Stimulated activated naive CD4-positive, alpha-beta T cell treated with Interleukin-2 at 50 U/mL for 16 hours (primary cell): ENCODE measurements around the gene ANO6.
"Not testable (repeated sequence)": the region's sequence is repeated elsewhere in the genome, so short reads cannot be mapped to it uniquely, and the experiment has no call there.

Source experiments
- DNase-seq: peaks from one replicate; lab custom pipeline; 2025; lab: John Stamatoyannopoulos, UW

The ANO6 gene

DNA sequence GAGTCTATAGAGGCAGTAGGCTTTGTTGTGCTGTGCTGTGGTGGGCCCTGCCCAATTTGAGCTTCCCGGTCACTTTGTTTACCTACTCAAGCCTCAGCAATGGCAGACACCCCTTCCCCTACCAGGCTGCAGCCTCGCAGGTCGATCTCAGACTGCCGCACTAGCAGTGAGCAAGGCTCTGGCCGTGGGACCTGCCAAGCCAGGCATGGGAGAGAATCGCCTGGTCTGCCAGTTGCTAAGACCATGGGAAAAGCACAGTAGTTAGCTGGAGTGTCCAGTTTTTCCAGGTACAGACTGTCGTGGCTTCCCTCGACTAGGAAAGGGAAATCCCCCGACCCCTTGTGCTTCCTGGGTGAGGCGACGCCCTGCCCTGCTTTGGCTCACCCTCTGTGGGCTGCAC, 26.3 kb downstream of the ANO6 start:
- no peak for DNase-seq

DNA sequence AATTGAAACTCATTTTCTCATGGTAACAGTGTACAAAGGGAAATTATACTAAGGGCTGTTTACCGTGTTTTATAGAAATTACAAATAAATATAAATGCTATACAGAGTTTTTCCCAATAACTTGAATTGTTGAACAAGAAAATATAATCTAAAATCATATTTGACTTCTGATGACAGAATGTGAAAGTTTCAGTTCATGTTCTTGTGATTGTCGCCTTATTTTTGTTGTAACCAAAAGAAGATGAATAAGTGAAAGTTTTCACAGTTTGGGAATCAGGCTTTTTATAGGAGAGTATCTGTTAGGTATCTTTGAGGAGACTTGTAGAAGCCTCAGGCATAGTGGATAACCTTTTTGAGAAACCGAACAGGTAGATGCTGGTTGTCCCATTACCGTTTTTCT, 28.1 kb downstream of the ANO6 start:
- DNase-seq: no peak

DNA sequence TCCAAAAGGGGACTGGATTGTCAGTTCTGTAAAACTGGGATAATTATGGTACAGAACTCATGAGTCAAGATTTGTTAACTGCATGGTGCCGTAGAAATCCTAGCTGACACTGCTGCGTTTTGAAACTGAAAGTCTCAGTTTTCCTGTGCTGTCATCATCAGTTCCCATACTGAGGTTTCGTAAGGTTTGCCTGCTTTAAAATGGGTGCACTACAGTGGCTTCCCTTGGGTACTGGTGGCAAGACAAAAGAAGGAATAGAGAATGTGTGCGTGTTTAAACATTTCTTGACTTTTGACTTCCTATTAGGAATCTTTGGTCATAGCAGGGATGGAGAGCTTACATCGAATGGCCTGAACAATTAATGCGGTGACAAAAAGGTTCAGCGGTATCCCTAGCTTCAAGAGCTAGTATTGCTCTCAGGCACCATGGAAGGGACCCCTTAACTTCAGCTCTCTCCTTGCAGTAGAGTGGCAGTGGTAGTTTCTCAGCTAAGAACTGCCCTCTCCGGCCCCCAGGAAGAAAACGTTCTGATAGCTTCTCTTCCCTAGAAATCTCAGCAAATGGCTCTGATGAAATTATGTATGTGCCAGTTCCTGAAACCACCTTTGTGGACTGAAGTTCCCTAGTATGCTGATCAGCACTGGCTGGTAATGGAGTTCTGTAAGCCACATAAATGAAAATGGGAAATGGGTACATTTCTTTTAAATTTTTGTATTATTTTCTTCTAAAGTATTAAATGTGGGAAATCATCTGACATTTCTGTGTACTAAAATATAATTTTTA, 28.9 kb downstream of the ANO6 start:
- no peak for DNase-seq

DNA sequence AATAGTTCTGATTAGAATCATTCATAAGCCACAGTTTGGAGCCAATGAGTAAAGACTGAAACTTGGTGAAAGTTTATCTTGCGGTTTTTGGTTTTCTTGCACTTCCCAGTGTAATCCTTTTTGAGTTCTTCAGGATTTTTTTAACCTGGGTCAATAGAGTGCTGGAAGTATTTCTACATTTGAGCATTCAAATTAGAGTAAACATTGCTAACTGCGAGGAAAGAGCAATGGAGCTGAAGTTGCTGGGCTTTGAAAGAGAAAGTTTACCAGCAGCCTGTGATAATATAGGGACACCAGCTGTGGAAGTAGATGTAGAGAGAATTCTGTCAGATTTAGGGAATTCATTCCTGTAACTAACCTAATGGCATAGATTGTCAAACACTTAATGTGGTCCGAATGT, 30.3 kb downstream of the ANO6 start:
- DNase-seq: no peak

DNA sequence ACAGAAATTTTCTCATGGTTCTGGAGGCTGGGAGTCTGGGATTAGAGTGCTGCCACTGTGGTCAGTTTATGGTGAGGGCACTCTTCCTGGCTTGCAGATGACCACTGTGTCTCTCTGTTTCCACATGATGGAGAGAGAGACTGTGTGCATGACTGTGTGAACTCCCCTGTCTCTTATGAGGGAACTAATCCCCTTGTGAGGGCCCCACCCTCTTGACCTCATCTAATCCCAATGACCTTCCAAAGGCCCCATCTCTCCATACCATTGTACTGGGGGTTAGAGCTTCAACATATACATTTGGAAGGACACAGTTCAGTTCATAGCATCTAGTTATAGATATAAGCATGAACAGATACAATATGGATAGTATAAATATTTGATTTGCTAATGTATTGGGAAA, 31.7 kb downstream of the ANO6 start:
- DNase-seq: no peak

DNA sequence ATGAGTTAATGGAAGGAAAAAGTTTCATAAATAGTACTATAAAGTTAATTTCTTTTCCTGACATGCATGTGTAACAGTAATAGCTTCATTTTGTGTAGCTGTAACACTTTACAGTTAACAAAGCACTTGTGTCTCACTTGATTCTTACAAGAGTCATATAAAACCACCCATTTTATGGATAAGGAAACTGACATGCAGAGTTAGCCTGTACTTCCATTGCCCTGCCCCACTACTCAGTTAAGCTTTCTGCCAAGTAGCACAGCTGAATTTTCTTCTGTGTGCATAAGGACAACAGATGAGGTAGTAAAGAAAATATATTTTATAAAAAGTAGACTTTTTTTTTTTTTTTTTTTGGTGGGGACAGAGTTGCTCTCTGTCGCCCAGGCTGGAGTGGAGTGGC, 32.2 kb downstream of the ANO6 start:
- DNase-seq: no peak

DNA sequence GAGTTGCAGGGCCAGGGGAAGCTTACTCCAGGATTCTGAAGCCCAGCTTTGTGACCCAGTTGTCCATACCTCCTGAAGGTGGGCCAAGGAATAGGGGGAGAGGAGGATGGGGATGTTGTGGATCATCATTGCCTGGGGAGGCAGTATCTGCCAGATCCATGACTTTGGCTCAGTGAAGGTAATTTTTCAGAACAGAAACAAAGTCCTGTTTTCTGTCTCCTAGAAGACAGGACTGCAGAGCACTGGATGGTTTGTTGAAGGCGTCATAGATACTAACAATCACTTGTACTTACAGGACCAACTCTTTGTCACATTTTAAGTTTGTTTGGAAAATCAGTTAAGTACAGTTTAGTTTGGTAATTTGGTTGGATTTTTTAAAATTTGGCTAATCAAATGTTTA, 38.4 kb downstream of the ANO6 start:
- no peak for DNase-seq

DNA sequence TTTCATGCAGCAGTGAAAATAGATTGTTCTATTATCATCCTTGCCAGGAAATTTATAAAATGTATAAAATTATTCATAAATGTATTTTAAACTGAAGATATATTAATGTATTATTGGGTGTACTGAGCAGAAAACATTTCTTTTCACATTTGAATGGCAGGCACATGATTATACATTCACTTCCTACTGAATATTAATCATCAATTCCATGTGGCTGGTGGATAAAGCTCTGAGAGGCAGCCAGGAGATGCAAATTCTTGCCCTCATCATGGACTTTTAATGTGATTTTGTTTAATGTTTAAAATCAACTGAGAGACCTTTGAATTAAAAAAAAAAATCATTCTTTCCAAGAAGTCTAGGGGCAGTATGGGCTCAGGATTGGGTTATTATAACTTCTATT, 40.8 kb downstream of the ANO6 start:
- DNase-seq: no peak

DNA sequence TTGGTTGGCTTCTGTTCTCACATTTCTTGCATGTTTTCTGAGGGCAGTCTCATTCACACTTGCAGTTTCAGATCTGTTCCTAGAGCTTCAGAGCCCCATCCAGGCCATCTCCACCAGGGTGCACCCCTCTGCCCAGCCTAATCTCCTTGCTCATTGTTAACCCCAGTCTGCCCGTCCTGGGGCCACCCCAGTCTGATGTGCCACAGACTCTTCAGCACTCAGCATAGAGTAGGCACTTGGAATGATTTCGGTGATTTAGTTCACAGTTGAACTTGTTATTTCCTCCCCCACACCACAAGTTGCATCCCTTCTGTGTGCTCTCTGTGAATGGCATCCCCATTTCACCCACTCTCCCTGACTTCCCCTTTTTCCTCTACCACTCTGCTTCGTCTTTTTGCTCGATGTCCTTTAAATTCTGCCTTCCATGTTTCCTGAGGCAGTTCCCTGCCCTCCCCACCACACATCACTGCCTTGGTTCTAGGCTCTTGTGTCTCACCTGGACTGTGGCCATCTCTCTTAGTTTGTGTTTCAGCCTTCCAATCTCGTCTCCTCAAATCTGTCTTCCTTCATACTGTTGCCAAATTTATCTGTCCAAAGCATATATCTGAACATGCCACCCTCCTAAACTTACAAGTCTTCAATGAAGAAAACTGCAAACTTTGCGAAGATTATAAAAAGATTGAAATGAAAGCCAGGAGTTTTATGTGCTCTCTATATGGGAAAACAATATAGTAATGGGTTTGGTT, 41.5 kb downstream of the ANO6 start:
- DNase-seq: no peak

DNA sequence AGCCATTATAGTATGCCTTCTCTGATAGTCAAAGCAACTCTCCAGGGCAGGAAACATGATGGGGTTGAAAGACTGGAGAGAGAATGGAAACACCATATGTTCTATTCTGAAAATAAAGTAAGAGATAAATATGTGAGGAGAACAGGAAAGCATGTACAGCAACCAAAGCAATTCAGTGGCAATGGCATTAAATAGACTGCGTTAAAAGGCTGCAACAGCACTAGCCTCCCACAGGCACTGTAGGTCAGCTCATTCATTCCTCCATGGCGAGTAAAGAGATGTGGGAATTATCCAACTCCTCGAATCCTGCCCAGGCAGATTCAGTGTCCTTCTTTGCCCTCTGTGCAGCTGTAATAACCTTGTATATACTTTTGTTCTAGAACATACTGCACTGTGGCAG, 43.8 kb downstream of the ANO6 start:
- DNase-seq: no peak

DNA sequence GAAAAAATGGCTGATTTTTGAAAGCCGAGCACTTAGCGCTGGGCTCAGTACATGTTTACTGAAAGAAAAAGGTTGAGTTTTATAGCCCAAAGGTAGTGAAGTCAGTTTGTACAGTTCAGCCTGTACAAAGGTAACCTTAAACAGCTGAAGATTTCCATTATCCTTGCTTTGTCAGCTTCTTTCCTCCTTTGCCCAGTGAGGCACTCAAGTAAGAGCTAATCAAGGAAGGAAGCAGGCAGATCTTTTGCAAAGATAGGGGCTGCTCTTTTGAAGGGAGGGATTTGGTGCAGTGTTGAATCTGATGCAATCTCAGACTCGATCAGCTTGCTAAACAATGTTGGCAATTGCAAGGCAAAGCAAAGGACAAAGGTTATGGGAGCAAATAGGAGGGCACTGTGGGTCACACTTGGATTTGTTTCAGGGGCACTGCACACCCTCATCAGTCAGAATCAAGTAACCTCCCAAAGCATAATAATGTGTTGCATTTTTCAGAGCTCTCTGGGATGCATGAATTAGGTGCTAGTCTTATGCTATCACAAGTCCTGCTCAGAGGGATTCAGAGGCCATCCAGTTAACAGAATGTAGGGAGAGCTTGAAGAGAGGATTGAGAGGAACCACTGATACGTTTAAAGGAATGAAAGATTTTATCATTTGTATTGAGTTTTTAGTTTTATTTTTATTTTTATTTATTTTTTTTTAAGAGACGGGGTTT, 44.4 kb downstream of the ANO6 start:
- no peak for DNase-seq

DNA sequence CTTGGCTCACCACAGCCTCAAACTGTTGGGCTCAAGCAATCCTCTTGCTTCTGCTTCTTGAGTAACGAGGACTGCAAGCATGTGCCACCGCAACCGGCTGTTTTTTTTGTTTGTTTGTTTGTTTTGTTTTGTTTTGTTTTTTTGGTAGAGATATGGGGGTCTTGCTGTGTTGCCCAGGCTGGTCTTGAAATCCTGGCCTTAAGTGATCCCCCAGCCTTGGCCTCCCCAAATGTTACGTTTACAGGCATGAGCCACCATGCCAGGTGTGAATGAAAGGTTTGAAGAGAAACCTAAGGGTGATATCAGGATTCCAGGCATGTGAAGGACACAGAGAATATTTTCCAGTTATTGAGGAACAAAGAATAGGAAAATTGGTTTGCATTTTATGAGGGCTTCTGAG, 45.0 kb downstream of the ANO6 start:
- no peak for DNase-seq

DNA sequence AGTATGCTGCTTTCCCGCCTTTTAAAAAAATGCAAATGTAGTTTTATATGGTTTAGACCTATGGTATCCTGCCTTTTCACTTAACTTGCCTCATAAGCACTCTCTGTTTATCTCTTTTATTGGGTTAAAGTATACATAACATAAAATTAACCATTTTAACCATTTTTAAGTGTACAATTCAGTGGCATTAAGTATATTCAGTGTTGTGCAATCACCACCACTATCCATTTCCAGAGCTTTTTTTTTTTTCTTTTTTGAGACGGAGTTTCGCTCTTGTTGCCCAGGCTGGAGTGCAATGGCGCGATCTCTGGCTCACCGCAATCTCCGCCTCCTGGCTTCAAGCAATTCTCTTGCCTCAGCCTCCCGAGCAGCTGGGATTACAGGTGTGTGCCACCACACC, 46.3 kb downstream of the ANO6 start:
- DNase-seq: not testable (repeated sequence)

DNA sequence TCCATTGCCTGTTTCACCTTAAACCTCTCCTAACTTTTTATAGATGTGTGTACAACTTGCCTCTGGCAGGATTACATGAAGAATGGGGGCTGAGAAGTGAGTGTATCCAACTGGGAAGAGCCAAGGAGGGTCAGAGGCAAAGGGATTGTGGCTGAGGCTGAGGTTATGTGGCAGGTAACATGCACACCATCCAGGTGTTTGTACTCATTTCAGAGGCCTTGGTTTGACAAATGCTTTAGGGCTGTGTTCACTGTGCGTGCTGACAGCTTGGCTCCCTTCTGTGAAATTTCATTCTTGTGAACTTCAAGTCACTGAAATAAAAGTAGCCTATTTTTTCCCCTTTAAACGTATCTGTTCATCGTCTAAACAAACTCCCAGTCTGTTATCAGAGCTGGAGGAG, 47.7 kb downstream of the ANO6 start:
- no peak for DNase-seq

DNA sequence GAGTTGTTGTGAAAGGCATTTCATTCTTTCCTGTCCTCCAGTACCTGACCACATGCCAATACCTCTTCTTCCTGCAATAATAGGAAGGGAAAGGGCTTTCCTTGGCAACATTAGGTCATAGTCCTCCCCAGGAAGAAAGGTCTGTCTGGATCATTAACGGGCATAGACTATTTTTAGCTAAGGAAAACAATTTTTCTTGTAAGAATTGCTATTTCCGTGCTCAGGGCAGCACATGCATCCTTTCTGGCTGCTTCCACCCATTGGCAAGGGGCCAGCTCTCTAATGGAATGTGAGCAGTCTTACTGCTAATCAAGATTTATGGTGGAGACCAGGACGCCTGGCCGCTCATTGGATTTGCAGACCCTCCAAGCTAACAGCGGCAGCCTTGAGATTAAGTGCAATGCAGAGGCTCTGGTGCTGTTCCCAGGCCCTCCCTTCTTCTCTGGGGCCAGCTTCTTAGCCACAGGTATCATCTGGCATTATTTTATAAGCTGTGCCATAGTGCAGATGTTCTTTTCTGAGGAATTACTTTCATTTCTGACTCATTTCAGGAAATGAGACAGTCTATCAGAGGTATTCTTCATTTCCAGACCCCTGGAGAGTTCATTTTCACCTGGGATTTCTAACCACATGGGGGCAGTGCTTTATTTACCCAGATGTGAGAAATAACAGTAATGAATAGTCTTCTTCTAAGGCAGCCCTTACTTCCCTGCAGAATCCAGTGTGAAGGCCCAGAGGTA, 52.9 kb downstream of the ANO6 start:
- no peak for DNase-seq

DNA sequence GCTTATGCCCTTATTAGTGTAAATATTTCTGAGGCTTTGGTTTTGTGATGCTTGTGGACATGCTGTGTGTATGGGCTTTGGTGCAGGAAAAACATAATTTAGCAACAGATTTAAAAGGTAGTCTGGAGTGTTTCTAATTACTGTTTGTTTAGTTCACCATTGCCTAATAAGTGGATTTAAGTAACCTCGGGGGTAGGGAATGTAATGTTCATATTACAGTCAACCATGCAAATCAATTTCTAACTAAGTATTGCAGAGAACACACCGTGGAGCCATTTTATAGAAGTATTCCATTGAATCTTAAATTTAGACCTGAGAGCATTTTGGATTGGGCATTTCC, 53.5 kb downstream of the ANO6 start:
- DNase-seq: no peak

DNA sequence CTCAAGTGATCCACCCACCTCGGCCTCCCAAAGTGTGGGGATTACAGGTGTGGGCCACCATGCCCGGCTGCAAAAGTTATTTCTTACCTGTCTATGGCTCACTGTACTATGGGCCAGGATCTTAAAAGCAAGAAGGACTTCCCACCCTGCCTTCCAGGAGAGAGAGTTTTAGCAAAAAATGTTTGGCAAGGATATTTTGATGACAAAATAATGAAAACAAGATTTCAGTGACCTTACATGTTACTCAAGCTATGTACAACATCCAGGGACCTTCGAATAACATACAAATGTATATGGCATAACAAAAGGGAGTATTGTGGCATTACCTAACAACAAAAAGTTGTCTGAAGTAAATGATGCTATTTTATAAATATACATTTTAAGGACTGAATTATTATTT, 55.1 kb downstream of the ANO6 start:
- DNase-seq: no peak

DNA sequence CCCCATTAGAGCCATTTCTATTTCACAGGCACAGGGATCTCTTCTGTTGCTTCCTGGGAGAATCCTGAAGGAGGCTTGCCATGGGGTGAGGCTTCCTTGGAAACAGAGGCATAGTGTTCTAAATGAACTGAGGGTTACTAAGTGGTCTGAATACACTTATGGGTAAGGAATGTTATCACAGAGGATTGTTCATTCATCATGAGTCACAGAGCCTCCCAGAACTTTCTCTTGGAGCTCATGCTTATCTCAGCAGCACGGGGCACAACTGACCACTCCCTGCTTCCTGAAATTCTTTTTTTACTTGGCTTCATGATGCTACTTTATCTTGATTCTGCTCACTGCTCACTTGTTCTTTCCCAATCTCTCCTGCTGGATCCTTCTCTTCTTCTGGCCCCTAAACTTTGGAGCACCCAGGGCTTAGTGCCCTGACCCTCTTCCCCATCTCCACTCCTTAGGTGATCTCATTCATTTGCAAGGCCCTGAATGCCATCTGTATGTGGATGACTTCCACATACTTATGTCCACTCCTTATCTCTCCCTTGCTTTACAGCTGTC, 57.9 kb downstream of the ANO6 start:
- DNase-seq: no peak

DNA sequence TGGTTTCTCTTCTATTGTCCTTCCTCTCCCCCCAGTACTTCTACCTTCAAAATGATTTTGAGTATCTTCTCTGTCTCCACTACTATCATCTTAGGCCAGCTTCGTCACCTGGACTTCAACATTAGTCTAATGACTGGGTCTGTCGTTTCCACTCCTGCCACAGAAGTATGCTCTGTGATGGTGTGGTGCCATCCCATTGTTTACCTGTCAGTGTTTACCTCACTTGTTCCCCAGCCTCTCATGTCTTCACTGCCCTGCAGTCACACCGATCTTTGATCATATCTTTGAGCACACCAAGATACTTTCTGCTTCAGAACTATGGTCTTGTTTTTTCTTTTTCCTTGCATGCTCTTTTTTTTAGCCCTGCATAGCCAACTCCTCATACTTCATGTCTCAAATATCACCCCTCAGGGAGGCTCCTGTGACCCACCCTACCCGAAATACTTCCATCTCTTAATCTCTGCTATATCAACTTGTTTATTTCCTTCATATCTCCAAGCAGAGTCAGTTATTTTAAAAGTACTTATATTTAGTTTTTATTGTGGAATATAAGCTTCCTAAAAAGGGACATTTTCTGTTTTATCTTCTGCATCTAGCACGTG, 60.4 kb downstream of the ANO6 start:
- DNase-seq: no peak

DNA sequence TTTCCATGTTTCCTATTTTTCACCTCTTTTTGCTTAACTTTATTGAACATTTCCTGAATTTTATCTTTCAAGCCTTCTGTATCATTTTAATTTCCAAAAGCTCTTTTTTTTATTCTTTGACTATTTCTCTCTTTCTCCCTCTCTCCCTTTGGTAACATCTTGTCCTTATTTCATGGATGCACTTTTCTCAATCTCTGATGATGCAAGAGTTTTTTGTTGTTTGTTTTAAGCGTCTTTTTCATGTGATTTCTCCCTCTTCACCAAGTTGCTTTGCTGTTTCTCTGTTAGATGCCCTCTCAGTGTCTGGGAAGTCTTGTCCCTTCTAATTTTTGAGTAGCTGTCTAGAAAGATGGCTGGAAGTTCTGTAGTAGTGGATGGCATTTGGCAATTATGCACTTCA, 62.6 kb downstream of the ANO6 start:
- DNase-seq: no peak

DNA sequence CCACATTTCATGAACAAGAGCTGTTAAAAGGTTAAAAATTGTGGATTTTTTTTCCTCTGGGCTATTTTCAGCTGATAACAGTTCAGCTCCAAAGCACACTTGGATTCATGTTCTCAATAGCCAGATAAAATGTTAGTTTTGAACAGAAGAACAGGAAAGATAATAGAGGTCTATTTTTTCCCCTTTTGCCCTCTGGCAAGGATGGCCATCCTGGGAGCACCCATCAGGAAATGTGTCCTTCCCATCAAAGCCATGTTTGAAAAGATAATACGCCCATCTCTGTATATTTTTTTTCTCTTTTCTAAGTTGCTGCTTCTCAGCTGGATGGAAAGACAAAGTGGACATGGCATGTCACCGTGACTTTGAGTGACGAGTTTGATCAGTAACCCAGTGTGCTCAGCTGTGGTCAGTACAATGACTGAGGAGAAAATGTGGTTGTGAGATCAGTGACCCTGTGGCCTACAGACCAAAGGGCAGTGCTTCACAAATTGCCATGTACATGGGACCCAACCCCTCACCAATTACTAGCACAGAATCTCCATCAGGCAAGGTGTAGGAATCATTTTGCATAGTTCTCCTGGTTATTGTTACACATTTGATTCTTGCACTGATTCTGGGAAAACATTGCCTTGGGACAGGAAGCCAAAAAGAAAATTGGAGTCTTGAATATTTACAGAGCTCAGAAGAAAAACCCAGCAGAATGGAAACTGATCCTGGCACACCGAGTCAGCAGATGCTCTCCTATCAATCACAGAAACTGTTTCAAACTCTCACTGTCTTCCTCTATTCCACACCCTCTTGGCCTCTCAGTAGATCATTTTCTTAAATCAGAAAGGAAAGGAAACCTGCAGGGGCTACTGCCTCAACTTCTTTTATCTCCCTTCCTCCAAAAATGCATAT, 64.3 kb downstream of the ANO6 start:
- no peak for DNase-seq
